Type B pancreatic cell (in vitro differentiated cells): Measurements from ENCODE around the gene NUP205. TPM values are rescaled to one million over a fixed set of nuclear protein-coding genes. Genes with fewer than 3 reads are reported as not detected.
A peak's percentile ranks its signal among the peaks of the same experiment; 100 is the strongest.
"Not testable (repeated sequence)": the region's sequence is repeated elsewhere in the genome, so short reads cannot be mapped to it uniquely, and the experiment has no call there.

ENCODE experiments used
- DNase-seq: peaks from one replicate; pipeline ENCODE4 v3.0.0; 2021; ENCODE audit warnings: mixed read lengths; ENCODE audit not compliant: unreplicated experiment; ENCODE audit errors: extremely low spot score
- H3K27ac Mint-ChIP-seq: 2 replicates; pipeline ENCODE4 v1.8.0; 2021; ENCODE audit warnings: mild to moderate bottlenecking, mixed read lengths
- H3K27me3 Mint-ChIP-seq: 2 replicates; pipeline ENCODE4 v1.8.0; 2021; ENCODE audit warnings: mixed read lengths
- H3K36me3 Mint-ChIP-seq: 2 replicates; pipeline ENCODE4 v1.8.0; 2021; ENCODE audit warnings: mixed read lengths
- H3K4me1 Mint-ChIP-seq: one replicate; pipeline ENCODE4 v1.8.0; 2021; ENCODE audit warnings: mixed read lengths; ENCODE audit not compliant: unreplicated experiment
- H3K4me3 Mint-ChIP-seq: 2 replicates; pipeline ENCODE4 v1.8.0; 2021; ENCODE audit warnings: mild to moderate bottlenecking, mixed read lengths
- H3K9me3 Mint-ChIP-seq: 2 replicates; pipeline ENCODE4 v1.8.0; 2021; ENCODE audit warnings: mixed read lengths
- total RNA-seq: library from RNA; stranded (reverse); gene quantifications from 2 replicates; pipeline ENCODE4 v1.2.1, GENCODE V29; 2021; ENCODE audit warnings: low replicate concordance
- TF ChIP-seq, protein P1 (sequence below): fragments of 200-600 bp; sonication (generic); conservative IDR thresholded peaks from 2 replicates; pipeline ENCODE4 v1.5.0; 2021; ENCODE audit warnings: antibody characterized with exemption, mild to moderate bottlenecking

NUP205 gene
- total RNA-seq, 1 donor from 2014 or later: 102 TPM

DNA sequence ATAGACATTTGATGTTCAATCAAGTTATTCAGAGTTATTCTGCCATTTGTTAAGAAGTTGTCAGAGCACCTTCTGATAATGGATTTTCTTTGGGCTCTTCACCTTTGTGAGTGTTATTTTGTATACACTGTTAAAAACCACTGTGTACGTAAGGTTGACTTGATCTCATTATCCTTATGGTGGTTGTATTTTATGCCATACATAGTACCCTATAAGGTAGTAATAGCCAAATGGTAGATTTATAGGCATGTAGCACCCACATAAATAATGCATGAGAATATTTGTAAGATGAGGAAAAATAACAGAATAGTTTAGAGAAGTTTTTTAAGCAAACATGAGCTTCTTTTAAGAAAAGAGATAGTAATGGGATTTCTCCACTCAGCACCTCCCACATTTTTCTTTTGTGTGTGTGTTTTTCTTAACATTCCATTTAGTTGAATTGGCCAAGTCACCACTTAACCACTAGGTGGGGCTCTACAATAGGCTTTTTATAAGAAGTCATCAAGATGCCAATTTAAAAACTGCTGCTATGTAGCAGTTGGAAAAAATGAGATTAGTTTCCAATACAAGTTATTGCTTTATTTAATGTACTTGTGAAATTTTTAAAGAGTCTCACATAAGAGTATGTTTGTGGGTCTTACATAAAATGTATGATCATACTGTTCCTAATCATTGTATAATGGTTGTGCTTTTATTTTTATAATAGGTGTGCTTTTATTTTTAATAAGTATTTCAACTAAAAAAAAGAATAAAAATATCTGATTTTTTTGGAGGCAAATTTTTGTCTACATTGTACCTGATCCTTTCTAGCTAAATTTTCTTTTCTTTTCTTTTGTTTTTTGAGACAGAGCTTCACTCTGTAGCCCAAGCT is 63.5 kb downstream of the NUP205 start:
- Mint-ChIP-seq H3K9me3 (no peaks in the 10 kb centered on the region), H3K27me3 (no peaks in the 10 kb centered on the region), H3K27ac (no peak overlapping the region), H3K4me1 (no peaks in the 10 kb centered on the region), H3K4me3 (no peak overlapping the region), H3K36me3 (peaks cover 10% of the 10 kb centered on the region)
- no peak for DNase-seq
- TF ChIP-seq, protein P1, sequence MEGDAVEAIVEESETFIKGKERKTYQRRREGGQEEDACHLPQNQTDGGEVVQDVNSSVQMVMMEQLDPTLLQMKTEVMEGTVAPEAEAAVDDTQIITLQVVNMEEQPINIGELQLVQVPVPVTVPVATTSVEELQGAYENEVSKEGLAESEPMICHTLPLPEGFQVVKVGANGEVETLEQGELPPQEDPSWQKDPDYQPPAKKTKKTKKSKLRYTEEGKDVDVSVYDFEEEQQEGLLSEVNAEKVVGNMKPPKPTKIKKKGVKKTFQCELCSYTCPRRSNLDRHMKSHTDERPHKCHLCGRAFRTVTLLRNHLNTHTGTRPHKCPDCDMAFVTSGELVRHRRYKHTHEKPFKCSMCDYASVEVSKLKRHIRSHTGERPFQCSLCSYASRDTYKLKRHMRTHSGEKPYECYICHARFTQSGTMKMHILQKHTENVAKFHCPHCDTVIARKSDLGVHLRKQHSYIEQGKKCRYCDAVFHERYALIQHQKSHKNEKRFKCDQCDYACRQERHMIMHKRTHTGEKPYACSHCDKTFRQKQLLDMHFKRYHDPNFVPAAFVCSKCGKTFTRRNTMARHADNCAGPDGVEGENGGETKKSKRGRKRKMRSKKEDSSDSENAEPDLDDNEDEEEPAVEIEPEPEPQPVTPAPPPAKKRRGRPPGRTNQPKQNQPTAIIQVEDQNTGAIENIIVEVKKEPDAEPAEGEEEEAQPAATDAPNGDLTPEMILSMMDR: peak; percentile 98

- Mint-ChIP-seq H3K27me3 (no peaks in the 10 kb centered on the region), H3K27ac (no peak overlapping the region), H3K9me3 (no peaks in the 10 kb centered on the region), H3K4me3 (no peak overlapping the region), H3K4me1 (no peaks in the 10 kb centered on the region), H3K36me3 (peaks cover 41% of the 10 kb centered on the region)
- TF ChIP-seq, protein P1: no peak
- DNase-seq: no peak
Observed at GRCh38 chr7:135634191-135634878, 76.6 kb downstream of the NUP205 start.

DNA sequence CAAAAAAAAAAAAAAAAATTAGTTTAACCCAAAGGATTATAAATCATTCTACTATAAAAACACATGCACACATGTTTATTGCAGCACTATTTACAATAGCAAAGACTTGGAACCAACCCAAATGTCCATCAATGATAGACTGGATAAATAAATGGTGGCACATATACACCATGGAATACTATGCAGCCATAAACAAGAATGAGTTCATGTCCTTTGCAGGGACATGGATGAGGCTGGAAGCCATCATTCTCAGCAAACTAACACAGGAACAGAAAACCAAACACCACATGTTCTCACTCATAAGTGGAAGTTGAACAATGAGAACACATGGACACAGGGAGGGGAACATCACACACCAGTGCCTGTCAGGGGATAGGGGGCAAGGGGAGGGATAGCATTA is 82.0 kb downstream of the NUP205 start:
- not testable (repeated sequence) for H3K27me3 Mint-ChIP-seq, H3K27ac Mint-ChIP-seq, H3K9me3 Mint-ChIP-seq, DNase-seq, H3K4me1 Mint-ChIP-seq, H3K4me3 Mint-ChIP-seq
- peaks cover 35% of the 10 kb centered on the region for H3K36me3 Mint-ChIP-seq

GRCh38 chr7:135644154-135644553 is 86.4 kb downstream of the NUP205 start:
- H3K27me3 Mint-ChIP-seq: no peaks in the 10 kb centered on the region
- no peak for DNase-seq
- H3K36me3 Mint-ChIP-seq: peaks cover 24% of the 10 kb centered on the region
- H3K27ac Mint-ChIP-seq: peak overlapping the region; percentile 17
- H3K9me3 Mint-ChIP-seq: no peaks in the 10 kb centered on the region
- TF ChIP-seq, protein P1: no peak
- H3K4me1 Mint-ChIP-seq: no peaks in the 10 kb centered on the region
- H3K4me3 Mint-ChIP-seq: no peak overlapping the region

- no peak overlapping the region for H3K4me3 Mint-ChIP-seq
- no peaks in the 10 kb centered on the region for H3K9me3 Mint-ChIP-seq
- TF ChIP-seq, protein P1: no peak
- H3K36me3 Mint-ChIP-seq: peaks cover 24% of the 10 kb centered on the region
- no peaks in the 10 kb centered on the region for H3K27me3 Mint-ChIP-seq
- no peaks in the 10 kb centered on the region for H3K4me1 Mint-ChIP-seq
- no peak for DNase-seq
- H3K27ac Mint-ChIP-seq: peak overlapping the region; percentile 17
Observed at GRCh38 chr7:135644729-135645128, 87.0 kb downstream of the NUP205 start.

GRCh38 chr7:135645296-135645904 is 87.7 kb downstream of the NUP205 start:
- H3K4me1 Mint-ChIP-seq: no peaks in the 10 kb centered on the region
- TF ChIP-seq, protein P1: peak; percentile 83
- H3K27ac Mint-ChIP-seq: no peak overlapping the region
- no peak for DNase-seq
- no peaks in the 10 kb centered on the region for H3K9me3 Mint-ChIP-seq
- no peaks in the 10 kb centered on the region for H3K27me3 Mint-ChIP-seq
- H3K36me3 Mint-ChIP-seq: peaks cover 21% of the 10 kb centered on the region
- H3K4me3 Mint-ChIP-seq: no peak overlapping the region
